Measurements from ENCODE around the gene RAD51B. TPM values are rescaled to one million over a fixed set of nuclear protein-coding genes. Genes with fewer than 3 reads are reported as not detected.
"Not testable (repeated sequence)": the region's sequence is repeated elsewhere in the genome, so short reads cannot be mapped to it uniquely, and the experiment has no call there.

The RAD51B gene
- polyA plus RNA-seq, 3 donors: 3.6 to 11.6 (median 9.4) TPM

DNA sequence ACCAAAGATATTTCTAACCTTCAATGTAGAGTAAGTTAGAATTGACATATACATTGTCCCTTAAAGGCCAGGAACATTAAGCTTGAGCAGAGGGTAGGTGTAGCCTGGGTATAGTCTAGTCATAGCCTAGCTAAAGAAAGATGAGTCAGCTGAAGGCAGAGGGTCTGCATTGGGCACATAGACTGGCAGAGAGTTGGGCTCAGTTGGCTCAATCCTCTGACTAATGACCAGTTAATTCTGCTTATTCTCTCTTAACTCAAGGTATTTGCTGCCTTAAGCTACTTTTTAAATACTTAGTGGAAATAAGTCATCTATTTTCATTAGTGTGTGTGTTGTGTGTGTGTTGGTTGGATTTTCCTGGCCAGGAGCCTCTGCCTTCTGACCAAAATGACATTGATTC is 467.1 kb downstream of the RAD51B start:
- peaks cover 42% of the 10 kb centered on the region for H3K4me1 Mint-ChIP-seq
- Histone ChIP-seq H3K27me3 (ENCODE audit: control insufficient read depth in 2 of 2, insufficient read depth in 2 of 2, low read length in 2 of 2) (no peaks in the 10 kb centered on the region), H3K79me2 (ENCODE audit: insufficient read depth, low read length) (no peaks in the 10 kb centered on the region), H3K36me3 (replicated peaks in 1 of 2; ENCODE audit: control insufficient read depth in 1 of 2, insufficient read depth in 2 of 2, low read length in 2 of 2) (no peaks in the 10 kb centered on the region), H2AFZ (ENCODE audit: insufficient read depth, low read depth, low read length, poor library complexity, severe bottlenecking) (no peak overlapping the region), H3K4me3 (replicated peaks in 1 of 3; ENCODE audit: low read depth in 2 of 3, low read length in 3 of 3) (no peak overlapping the region), H3K27ac (ENCODE audit: low read depth in 1 of 2, low read length in 2 of 2) (no peak overlapping the region), H3K9me3 (replicated peaks in 1 of 2; ENCODE audit: control insufficient read depth in 1 of 2, insufficient read depth in 1 of 2, low read length in 2 of 2) (no peaks in the 10 kb centered on the region), H3K4me2 (replicated peaks; ENCODE audit: extremely low read depth, low read length, poor library complexity, severe bottlenecking) (no peak overlapping the region), H3K4me1 (ENCODE audit: control insufficient read depth in 1 of 2, insufficient read depth in 2 of 2, low read length in 2 of 2) (peaks cover 34 to 37% of the 10 kb centered on the region in 2 donors), H4K20me1 (ENCODE audit: insufficient read depth, low read length) (no peaks in the 10 kb centered on the region), H3K9ac (ENCODE audit: insufficient read depth, low read length, poor library complexity, severe bottlenecking) (no peak overlapping the region)
- H3K36me3 Mint-ChIP-seq: peaks cover 6 to 7% of the 10 kb centered on the region in 2 donors
- intact Hi-C loops (cut with micrococcal nuclease): no loop called here
- no peak for TF ChIP-seq CTCF (IDR thresholded peaks at IDR 0.05)
- peaks cover 0 to 5% (median 0%) of the 10 kb centered on the region in 7 donors for H3K9me3 Mint-ChIP-seq
- peaks cover 0 to 3% (median 0%) of the 10 kb centered on the region in 3 donors for H3K27me3 Mint-ChIP-seq (ENCODE audit: low read depth in 3 of 3)
- no peak overlapping the region for H3K27ac Mint-ChIP-seq
- no peak overlapping the region for H3K4me3 Mint-ChIP-seq
- peak in 1 of 3 donors; percentile 17 for DNase-seq

- H3K9me3 ChIP-seq (replicated peaks in 1 of 2; ENCODE audit: control insufficient read depth in 1 of 2, insufficient read depth in 1 of 2, low read length in 2 of 2); H3K36me3 ChIP-seq (replicated peaks in 1 of 2; ENCODE audit: control insufficient read depth in 1 of 2, insufficient read depth in 2 of 2, low read length in 2 of 2); H3K9ac ChIP-seq (ENCODE audit: insufficient read depth, low read length, poor library complexity, severe bottlenecking); H3K79me2 ChIP-seq (ENCODE audit: insufficient read depth, low read length); intact Hi-C loops (cut with micrococcal nuclease); H4K20me1 ChIP-seq (ENCODE audit: insufficient read depth, low read length); H3K4me2 ChIP-seq (replicated peaks; ENCODE audit: extremely low read depth, low read length, poor library complexity, severe bottlenecking); H3K27ac Mint-ChIP-seq; H3K27me3 ChIP-seq (ENCODE audit: control insufficient read depth in 2 of 2, insufficient read depth in 2 of 2, low read length in 2 of 2); H3K9me3 Mint-ChIP-seq; H3K4me3 ChIP-seq (replicated peaks in 1 of 3; ENCODE audit: low read depth in 2 of 3, low read length in 3 of 3); H3K27me3 Mint-ChIP-seq (ENCODE audit: low read depth in 3 of 3); H3K4me3 Mint-ChIP-seq; H3K27ac ChIP-seq (ENCODE audit: low read depth in 1 of 2, low read length in 2 of 2); DNase-seq; H2AFZ ChIP-seq (ENCODE audit: insufficient read depth, low read depth, low read length, poor library complexity, severe bottlenecking): not testable (repeated sequence)
- H3K36me3 Mint-ChIP-seq: peaks cover 7 to 11% of the 10 kb centered on the region in 2 donors
- no CpG with 5 or more reads among the region's 3 CpGs for WGBS (ENCODE audit: insufficient coverage)
- peaks cover 31% of the 10 kb centered on the region for H3K4me1 Mint-ChIP-seq
- H3K4me1 ChIP-seq (ENCODE audit: control insufficient read depth in 1 of 2, insufficient read depth in 2 of 2, low read length in 2 of 2): peaks cover 22 to 27% of the 10 kb centered on the region in 2 donors
Observed at GRCh38 chr14:68289452-68289851, 469.9 kb downstream of the RAD51B start.
